CD4-positive, alpha-beta T cell treated with Interleukin-15 for 1 hour (primary cell): ENCODE measurements around the gene LRRC74B.
"Not testable (repeated sequence)": the region's sequence is repeated elsewhere in the genome, so short reads cannot be mapped to it uniquely, and the experiment has no call there.

Experiments used
- DNase-seq: peaks from one replicate; pipeline ENCODE4 v3.0.0-alpha.2; 2020

LRRC74B gene

DNA sequence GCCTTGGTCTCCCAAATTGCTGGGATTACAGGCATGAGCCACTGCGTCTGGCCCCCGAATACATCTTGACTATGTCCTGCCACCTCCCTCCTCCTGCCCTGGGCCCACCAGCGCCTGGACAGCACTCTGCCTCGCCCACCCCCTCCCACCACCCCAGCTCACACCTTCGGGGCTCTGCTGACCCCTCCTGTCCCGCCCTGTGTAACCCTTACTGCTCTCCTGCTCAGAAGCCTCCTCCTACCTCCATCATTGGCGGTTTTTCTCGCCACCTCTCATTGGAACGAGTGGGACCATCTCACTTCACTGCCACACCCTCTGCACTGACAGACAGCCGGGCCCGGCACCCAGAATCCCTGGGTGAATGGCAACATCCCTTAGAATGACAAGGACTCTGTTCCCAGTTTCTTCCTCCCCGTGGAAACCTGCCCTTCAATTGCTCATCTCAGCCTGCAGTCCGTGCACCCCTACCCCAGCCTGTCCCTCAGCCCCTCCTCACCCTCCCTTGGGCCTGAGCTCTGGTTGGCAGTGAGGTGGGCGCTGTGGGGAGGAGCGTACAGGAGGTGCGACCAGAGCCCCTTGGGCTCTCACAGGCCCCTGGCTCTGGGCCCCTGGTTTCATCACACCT, 32.2 kb downstream of the LRRC74B start:
- DNase-seq = no peak

DNA sequence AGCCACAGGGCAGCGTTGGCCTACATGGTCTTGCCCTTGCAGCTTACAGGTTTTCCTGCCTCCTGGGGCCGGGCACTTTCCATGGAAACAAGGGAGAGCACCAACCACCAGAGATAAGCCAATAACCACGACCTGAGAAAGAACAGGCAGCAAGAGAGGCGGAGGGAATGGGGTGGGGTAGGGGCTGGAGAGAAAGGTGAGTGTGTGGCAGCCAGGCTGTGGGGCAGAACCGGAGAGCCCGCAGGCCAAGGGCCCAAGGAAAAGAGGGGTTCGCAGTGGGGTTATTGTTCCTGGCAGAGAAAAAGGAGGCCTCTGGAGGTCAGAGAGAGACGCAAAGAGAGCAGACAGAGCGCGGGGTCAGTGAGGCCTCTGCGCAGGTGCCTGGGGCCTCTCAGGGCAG, 33.2 kb downstream of the LRRC74B start:
- no peak for DNase-seq

DNA sequence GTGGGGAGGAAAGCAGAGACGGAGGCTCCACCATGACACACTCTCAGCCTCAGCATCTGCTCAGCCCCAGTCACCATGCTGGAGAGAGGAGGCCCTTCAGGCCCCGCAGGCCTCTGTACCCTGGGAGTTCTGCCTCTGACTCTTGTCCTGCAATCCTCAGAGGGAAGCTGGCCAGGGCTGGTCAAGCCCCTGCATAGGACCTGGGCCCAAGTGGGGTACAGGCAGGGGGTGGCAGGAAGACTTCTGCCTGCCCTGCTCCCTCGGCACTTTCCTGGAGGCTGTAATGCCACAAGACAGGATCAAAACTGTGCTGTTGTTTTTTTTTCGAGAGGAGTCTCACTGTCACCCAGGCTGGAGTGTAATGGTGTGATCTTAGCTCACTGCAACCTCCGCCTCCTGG, 33.7 kb downstream of the LRRC74B start:
- DNase-seq = no peak

DNA sequence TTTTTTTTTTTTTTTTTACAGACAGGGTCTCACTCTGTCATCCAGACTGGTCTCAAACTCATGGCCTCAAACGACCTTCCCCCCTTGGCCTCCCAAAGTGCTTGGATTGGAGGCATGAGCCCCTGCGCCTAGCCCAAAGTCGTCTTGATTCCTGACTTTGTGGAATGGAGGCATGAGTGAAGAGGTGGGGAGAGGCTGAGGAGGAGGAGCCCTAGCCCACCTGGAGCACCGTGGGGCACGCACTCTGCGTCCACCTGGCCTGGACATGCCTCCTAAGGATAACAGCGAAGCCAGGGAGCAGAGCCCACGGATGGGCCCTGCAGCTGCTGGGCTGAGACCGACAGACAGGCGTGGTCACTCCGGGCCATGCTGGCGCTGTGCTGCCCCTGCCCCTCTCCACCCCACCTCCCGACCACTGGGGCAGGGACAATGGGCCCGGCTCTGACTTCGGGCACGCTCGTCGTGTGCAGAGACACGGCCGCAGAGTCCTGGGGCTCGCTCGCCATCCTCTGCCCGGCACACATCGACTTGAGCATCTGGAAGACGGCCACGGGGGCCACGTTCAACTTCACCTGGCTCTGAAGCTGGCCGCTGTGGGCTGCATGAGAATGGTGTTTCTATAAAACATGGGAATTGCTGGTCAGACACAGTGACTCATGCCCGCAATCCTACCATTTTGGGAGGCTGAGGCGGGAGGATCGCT, 34.8 kb downstream of the LRRC74B start:
- DNase-seq = no peak

DNA sequence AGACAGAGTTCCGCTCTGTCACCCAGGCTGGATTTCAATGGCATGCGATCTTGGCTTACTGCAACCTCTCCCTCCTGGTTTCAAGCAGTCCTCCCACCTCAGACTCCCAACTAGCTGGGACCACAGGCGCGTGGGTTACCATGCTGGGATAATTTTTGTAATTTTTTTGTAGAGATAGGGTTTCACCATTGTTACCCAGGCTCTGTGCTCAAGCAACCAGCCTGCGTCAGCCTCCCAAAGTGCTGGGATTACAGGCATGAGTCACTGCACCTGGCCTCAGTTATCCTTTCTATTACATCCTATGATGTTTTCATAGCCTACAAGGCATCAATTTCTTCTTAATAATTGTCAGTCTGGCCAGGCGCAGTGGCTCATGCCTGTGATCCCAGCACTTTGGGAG, 36.5 kb downstream of the LRRC74B start:
- DNase-seq = no peak

DNA sequence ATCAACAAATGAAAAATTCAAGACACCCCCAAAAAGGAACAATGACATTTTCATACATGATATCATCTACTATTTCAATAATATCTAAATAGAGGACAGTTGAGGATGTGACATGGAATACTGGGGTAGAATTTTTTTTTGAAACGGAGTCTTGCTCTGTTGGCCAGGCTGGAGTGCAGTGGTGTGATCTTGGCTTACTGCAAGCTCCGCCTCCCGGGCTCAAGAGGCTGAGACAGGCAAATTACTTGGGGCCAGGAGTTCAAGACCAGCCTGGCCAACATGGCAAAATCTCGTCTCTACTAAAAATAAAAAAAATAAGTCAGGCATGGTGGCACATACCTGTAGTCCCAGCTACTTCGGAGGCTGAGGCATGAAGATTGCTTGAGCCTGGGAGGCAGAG, 41.4 kb downstream of the LRRC74B start:
- no peak for DNase-seq

DNA sequence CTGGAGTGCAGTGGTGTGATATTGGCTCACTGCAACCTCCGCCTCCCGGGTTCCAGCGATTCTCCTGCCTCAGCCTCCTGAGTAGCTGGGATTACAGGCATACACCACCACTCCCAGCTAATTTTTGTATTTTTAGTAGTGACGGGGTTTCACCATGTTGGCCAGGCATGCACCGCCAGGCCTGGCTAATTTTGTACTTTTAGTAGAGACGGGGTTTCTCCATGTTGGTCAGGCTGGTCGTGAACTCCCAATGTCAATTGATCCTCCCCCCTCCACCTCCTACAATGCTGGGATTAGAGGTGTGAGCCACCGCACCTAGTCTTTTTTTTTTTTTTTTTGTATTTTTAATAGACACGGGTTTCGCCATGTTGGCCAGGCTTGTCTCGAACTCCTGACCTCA, 42.2 kb downstream of the LRRC74B start:
- DNase-seq = not testable (repeated sequence)

DNA sequence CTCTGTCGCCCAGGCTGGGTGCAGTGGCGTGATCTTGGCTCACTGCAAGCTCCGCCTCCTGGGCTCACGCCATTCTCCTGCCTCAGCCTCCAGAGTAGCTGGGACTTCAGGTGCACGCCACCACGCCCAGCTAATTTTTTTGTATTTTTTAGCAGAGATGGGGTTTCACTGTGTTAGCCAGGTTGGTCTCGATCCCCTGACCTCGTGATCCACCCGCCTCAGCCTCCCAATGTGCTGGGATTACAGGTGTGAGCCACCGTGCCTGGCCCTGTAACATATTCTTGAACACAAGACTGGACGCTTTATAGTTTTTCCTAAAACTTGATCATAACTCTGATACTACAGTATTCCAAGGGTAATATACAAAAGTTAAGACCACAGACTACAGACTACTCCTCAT, 45.5 kb downstream of the LRRC74B start:
- DNase-seq = not testable (repeated sequence)

DNA sequence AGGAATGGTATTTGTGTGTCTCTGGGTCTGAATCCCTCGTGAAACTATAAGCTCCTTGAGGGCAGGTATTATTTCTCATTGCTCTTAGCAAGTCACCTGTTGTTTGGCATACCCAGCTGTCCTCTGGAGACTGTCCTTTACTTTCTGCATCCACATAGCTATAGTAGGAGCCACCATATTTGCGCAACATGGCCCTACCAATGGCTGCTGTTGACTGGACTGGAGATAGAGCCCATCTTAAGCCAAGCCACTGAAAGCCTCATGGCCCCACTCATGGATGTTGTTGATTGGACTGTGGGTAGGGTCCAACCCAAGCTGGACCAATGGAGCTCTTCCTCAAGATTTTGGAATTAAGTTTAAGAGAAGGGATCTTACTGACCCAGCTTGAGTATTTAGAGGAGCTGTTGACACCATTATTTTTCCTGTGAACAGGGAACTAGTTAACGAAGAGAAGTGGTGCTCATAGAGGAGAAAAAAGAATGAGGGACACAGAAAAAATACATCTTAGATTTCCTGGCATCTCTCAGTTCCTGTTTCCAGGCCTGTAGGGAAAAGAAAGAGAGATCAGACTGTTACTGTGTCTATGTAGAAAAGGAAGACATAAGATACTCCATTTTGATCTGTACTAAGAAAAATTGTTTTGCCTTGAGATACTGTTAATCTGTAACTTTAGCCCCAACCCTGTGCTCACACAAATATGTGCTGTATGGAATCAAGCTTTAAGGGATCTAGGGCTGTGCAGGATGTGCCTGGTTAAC, 47.2 kb downstream of the LRRC74B start:
- DNase-seq = no peak

DNA sequence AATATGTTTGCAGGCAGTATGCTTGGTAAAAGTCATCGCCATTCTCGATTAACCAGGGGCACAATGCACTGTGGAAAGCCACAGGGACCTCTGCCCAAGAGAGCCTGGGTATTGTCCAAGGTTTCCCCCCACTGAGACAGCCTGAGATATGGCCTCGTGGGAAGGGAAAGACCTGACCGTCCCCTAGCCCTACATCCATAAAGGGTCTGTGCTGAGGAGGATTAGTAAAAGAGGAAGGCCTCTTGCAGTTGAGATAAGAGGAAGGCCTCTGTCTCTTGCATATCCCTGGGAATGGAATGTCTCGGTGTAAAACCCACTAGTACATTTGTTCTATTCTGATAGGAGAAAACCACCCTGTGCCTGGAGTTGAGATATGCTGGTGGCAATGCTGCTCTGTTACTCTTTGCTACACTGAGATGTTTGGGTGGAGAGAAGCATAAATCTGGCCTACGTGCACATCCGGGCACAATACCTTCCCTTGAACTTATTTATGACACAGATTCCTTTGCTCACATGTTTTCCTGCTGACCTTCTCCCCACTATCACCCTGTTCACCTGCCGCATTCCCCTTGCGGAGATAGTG, 47.9 kb downstream of the LRRC74B start:
- not testable (repeated sequence) for DNase-seq

DNA sequence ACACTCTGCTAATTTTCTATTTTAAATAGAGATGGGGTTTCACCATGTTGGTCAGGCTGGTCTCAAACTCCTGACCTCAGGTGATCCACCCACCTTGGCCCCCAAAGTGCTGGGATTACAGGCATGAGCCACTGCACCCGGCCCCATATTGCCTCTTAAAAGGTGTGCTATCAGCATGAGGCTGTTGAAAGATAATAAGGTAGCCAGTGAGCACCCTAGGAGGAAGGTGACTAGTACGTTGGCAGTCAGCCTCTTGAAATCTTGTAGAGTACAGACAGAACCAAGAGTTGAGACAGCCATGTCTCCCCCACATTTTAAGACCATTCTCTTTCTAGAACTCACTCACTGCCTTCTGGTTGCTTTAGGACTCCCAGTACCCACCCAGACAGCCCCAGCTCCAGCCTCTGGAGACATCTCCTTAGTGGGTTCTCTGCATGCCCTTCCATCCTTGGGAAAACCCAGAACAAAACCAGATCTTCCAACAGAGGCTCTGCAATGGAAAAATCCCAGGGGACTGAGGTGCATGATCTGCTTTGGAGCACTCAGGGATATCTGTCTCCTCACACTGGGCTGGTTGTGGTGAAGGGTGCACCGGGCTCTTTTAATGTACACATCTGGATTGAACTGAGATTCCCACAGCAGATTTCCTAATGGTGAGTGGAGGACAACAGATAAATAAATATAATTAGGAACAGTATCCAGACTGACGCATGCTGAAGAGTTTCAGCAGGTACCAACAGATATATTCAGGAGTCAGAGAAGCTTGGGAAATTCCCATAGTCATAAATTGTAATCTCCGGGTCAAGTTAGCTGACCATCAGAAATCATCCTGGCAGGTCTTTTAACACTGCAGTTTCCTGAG, 49.4 kb downstream of the LRRC74B start:
- DNase-seq = no peak

DNA sequence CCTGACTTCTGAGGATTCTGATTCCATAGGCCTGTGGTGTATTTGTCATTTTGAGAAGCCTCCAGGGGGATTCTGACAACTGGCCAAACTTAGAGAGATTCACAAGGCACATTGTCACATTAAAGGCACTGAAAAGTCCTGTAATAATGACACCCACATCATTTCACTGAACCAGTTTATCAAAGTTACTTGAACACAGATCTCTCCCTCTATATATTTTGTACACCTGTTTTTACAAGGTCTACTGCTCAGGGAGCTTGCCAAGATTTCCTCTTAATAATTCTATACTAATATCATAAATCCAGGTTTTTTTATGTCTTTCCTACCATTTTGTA, 50.0 kb downstream of the LRRC74B start:
- no peak for DNase-seq

DNA sequence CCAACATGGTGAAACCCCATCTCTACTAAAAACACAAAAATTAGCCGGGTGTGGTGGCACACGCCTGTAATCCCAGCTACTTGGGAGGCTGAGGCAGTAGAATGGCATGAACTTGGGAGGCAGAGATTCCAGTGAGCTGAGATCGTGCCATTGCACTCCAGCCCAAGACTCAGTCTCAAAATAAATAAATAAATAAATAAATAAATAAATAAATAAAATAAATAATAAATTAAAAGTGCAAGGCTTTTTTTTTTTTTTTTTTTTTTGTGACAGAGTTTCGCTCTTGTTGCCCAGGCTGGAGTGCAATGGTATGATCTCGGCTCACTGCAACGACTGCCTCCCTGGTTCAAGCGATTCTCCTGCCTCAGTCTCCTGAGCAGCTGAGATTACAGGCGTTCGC, 51.1 kb downstream of the LRRC74B start:
- DNase-seq = not testable (repeated sequence)

DNA sequence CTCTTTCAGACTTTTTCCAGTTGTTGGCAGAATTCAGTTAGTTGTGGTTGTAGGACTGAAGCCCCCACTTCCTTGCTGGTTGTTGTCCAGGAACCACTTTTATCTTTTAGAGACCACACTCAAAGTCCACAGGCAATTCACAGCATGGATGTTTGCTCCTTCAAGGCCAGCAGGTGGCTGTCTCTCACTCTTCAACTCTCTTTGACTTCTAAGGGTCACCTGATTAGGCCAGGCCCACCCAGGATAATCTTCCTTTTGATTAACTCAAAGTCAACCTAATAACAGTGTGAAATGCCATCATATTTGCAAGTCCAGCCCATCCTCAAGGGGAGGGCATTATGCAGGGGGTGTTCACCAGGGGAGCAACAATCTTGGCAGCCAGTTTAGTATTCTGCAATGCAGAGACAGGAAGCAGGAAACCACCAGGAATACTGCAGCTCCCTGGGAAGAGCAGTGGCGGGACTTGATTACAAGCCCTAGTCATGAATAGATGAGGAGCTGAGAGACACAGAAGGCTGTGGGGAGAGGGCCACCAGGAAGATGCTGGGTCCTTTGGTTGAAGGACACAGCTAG, 52.4 kb downstream of the LRRC74B start:
- DNase-seq = no peak

DNA sequence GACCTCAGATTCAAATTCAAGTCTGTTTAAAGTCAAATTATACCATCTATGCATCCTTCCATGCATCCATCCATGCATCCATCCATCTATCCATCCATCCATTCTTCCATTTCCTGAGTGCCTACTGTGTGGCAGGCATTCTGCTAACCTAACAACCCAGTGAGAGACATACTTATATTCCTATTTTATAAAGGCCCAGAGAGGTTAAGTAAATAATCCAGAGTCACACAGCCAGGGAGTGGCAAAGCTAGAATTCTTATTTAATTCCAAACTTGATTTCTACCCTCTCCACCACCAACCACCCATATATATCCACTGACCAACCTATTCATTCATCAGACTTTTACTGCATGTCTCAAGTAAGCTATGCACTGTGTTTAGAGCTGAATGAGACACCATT, 53.8 kb downstream of the LRRC74B start:
- DNase-seq = no peak

DNA sequence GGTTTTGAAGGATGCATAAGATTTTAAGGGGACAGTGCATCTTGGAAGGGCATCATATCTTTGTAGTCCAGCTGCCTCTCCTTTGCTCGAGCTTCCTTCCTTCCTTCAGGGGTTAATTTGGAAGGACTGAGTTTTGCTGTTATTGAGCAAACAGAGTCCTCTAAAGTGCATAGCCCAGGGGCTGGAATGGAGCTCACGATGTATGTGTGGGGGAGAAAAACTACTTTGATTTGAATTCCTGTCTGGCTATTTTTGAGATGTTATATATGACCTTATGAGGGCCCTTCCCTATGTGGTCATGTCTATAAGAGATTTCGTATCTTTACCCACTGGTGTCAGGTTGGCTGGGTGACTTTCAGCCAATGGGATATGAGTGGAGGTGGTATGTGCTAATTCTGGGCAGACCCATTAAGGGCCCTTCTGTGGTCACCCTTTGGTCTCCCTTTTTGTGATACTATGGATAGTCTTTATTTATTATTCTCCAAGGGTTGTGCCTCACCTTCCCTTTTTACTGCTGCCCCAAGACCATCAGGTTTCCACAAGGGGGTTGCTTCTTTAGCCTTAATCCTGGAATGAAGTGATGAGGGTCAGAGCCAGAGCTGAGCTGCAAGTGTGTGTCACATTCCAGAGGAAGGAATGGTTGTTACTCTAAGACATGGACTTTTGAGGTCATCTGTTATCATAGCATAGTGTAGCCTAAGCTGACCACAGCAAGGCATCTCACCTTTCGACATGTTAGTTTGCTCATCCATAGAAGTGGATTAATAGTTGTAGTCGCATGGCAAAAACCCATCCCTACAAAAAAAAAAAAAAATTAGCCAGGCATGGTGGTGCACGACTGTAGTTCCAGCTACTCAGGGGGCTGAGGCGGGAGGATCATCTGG, 54.6 kb downstream of the LRRC74B start:
- no peak for DNase-seq

DNA sequence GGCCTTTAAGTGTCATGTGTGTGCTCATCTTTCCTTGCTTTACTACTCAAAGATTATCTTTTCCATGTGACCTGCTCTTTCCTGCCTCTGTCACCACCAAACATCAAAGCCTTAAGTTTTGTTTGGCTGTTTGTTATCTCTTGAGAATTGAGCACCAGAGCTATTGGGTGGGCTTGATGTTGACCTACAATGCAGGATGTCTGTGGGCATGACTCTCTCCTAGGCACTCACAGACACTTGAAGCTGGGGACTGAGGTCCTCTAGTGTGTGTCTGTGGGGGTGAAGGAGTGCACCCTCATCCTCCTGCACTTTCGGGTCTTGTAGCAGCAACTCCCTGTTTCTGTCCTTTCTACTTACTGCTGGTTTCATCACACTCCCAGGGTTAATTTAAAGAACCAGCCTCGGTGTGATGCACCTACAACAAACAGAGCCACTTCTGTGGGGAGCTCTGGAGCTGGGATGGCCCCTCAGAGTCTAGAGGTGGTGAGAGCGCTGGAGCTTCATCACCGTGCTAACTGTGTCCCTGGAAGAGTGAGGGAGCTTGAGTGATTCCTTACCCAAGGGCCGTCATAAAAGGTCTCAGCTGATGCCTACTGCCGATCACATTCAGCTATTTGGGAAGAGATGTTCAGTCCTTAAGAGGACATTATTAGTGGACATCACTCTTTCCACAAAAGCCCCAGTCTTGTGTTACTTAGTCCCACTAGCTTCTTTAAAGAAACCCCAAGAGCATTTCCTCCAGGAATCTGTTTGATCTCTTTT, 56.3 kb downstream of the LRRC74B start:
- no peak for DNase-seq

DNA sequence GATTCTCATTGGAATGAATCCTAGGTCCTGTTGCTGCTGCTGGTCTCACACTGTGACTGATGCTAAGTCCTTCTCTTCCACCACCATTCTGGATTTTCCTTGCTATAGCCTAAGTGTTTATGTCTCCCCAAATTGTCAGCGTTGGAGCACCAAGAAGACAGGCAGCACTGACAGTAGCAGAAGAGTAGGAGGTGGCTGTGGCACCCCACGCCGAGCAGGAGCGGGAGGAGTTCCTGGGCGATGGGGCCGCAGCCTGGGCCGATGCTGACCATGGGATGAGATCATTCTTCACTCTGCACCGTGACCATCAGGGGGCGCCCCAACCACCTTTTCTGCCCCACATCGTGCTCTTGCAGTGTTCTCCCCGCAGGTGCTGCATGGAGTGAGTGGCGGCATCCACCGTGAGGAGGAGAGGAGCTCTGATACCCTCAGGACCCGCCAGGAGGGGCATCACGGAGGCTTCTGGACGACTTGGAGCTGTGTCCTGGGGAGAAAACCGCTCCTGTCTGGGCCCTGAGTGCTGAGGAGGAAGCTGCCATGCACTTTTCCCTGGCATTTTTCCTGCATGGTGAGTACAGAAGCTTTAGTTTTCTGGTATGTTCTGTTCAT, 57.0 kb downstream of the LRRC74B start:
- peak; percentile 62 for DNase-seq

DNA sequence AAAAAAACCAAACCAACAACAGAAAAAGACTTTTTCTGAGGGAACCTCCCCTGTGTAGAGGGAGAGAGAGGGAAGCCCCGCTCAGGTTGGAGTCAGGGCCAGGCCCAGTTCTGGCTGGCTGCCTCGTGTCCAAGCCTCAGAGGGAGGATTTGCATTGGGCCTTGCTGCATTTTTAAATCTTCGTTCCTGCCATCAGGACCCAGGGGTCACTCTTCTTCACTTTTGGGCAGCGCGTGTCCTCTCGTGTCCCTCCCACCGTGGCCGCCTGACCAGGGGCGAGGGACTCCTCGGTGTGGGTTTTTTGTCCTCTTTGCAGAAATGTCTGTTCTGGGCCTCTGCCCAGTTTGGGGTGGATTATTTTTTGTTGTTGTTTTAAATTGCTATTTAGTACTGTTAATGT, 57.9 kb downstream of the LRRC74B start:
- no peak for DNase-seq

DNA sequence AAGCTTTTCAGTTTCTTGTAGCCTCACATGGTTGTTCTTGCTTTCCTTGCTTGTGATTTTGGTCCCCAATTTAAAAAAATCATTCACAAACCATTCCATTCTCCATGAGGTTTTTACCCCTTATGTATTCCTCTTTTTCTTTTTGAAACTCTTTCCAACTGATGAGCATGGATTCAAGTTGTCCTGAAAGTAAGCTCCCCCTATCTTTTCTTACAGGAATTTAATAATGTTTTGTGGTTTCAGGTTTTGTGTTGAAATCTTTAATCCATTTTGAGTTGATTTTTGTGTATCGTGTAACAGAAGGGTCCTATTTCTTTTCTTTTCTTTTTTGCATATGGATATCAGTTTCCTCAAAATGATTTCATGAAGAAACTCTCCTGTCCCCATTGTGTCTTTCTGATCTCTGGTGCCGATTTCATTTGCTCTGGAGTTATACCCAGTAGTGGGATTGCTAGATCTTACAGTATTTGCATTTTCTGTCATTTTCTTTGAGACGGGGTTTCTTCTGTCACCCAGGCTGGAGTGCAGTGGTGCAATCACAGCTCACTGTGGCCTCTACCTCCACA, 58.5 kb downstream of the LRRC74B start:
- DNase-seq = no peak
